ENCODE data around the gene UBE2U. TPM values are rescaled to one million over a fixed set of nuclear protein-coding genes. Genes with fewer than 3 reads are reported as not detected.
"Not testable (repeated sequence)": the region's sequence is repeated elsewhere in the genome, so short reads cannot be mapped to it uniquely, and the experiment has no call there.

UBE2U gene
- total RNA-seq, 6 experiments from 2014 or later = not detected

DNA sequence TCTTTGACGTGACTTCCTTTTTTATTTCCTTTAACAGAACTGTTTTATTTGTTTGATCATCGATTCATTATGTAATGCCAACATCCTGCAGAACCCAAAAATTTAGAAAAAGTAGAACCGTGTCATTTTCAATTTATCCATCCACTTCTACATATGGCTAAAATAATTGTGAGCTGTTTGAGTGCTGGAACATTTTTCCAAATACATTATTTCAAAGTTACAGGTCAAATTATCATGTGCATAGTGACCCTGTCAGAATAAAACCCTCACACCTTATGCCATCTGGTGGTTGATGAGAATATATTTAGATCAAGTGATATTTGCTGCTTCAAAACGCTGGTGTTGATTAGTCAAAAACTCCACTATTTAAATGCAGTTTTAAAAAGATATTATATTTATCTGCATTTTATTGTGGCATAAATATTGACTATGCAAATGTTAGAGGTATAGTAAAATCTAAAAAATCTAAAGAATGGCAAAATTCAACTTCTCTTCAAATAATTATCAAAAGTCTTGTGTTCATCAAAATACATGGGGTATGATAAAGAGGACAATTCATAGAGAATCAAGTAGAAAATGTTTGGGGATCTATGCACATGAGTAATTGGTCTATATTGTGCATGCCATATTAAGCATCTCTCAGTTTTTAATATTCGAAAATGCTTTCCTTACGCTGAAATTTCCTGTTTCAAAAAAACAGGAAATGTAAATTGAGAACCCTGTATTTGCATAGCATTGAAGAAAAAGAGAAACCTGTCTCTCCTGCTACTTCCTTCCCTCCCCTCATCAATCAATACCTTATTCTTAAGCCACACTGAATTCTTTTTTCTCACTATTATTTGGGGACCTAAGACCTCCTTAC is 39.7 kb downstream of the UBE2U start:
- TF ChIP-seq, protein P1, sequence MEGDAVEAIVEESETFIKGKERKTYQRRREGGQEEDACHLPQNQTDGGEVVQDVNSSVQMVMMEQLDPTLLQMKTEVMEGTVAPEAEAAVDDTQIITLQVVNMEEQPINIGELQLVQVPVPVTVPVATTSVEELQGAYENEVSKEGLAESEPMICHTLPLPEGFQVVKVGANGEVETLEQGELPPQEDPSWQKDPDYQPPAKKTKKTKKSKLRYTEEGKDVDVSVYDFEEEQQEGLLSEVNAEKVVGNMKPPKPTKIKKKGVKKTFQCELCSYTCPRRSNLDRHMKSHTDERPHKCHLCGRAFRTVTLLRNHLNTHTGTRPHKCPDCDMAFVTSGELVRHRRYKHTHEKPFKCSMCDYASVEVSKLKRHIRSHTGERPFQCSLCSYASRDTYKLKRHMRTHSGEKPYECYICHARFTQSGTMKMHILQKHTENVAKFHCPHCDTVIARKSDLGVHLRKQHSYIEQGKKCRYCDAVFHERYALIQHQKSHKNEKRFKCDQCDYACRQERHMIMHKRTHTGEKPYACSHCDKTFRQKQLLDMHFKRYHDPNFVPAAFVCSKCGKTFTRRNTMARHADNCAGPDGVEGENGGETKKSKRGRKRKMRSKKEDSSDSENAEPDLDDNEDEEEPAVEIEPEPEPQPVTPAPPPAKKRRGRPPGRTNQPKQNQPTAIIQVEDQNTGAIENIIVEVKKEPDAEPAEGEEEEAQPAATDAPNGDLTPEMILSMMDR (IDR thresholded peaks at IDR 0.05) = peak; percentile 86
- peaks cover 27% of the 10 kb centered on the region for H3K4me1 Mint-ChIP-seq (ENCODE audit: low read depth)
- no peaks in the 10 kb centered on the region for H3K9me3 Mint-ChIP-seq
- H3K27me3 Mint-ChIP-seq (ENCODE audit: insufficient read depth) = peaks cover 2% of the 10 kb centered on the region
- peak; percentile 45 for DNase-seq
- H3K36me3 Mint-ChIP-seq (ENCODE audit: low read depth) = no peaks in the 10 kb centered on the region
- no peak overlapping the region for H3K4me3 Mint-ChIP-seq
- H3K27ac Mint-ChIP-seq = no peak overlapping the region

DNA sequence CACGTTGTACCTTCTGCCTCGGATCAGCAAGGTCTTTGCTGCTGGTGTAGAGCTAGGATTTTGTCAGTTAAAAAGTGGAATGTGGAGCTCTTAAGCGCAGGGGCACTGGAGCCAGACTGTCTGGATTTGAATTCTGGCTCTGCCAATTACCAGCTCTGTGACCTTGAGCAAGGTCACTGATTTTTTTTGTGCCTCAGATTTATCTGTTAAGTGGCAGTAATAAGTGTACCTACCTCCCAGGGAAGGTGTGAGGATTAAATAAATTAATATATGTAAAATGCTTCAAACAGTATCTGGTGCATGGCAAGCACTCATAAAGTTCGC is 40.3 kb downstream of the UBE2U start:
- no peak overlapping the region for H3K27ac Mint-ChIP-seq
- no peak overlapping the region for H3K4me3 Mint-ChIP-seq
- peaks cover 27% of the 10 kb centered on the region for H3K4me1 Mint-ChIP-seq (ENCODE audit: low read depth)
- no peaks in the 10 kb centered on the region for H3K36me3 Mint-ChIP-seq (ENCODE audit: low read depth)
- H3K9me3 Mint-ChIP-seq = no peaks in the 10 kb centered on the region
- no peak for DNase-seq
- peaks cover 2% of the 10 kb centered on the region for H3K27me3 Mint-ChIP-seq (ENCODE audit: insufficient read depth)
- TF ChIP-seq, protein P1 (IDR thresholded peaks at IDR 0.05) = no peak

DNA sequence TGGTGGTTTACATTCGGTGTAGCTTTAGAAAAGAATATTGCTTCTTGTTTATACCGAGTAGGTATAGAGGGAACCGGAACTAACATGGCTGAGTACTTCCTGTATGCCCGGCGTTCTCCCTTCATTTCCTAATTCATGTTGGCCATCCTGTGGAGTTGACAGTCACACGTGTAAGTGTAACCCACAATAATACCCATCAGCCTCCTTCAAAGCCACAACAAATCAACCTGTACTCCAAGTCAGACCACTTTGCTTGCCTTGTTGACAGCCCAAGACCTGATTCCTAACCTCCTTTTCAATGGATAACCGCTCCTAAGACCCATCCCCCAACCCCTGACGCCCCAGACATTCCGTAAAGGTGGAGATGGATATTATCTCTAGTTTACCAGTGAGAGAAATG is 42.1 kb downstream of the UBE2U start:
- TF ChIP-seq, protein P1 (IDR thresholded peaks at IDR 0.05) = no peak
- H3K27ac Mint-ChIP-seq = no peak overlapping the region
- no peak overlapping the region for H3K4me3 Mint-ChIP-seq
- DNase-seq = no peak
- peaks cover 3% of the 10 kb centered on the region for H3K27me3 Mint-ChIP-seq (ENCODE audit: insufficient read depth)
- H3K9me3 Mint-ChIP-seq = no peaks in the 10 kb centered on the region
- no peaks in the 10 kb centered on the region for H3K36me3 Mint-ChIP-seq (ENCODE audit: low read depth)
- H3K4me1 Mint-ChIP-seq (ENCODE audit: low read depth) = peaks cover 27% of the 10 kb centered on the region

DNA sequence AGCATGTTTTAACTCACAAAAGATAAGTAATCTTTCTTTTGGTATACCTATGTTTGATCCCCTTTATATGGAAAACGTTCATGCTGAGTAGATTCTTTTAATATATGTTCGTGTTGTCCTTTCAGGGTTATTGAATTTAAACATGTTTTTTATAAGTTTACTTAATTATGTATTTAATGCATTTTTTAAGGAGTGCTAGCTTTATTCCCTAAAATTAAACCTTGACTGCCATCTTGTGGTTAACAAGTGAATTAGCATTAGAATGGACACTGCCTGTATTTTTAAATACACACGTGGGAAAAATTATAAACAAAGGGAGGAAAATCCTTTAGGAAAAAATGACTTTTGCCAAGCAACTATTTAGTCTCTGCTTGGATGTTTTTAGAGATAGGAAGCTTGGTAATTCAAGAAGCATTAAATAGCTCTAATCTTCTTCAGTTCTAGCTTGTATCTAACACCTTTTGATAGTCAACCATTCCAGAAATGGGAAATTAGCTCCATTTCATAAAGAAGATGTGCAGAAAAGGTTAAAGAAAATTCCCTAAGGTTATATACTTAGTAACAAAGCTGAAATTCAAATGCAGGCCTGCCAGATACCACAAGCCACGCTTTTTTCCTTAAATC is 43.0 kb downstream of the UBE2U start:
- peak; percentile 63 for DNase-seq

DNA sequence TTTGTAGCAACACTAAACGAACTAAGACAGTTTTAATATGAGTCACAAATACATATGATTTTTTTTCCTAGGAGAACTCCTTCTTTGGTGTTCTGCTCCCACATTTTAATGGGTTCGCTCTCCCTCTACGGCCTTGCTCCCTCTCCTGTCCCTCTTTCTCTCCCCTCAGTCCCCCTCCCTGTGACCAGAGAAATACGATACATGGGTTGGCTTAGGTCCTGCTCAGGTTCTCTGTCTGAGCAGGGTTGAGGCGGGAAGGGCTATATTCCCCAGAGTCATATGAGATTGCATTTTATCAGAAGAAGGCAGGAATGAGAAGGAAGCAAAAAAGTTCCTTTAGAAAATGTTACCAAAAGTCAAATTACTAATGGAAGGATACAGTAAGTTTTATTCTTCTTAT is 44.6 kb downstream of the UBE2U start:
- H3K4me1 Mint-ChIP-seq (ENCODE audit: low read depth) = peaks cover 8% of the 10 kb centered on the region
- H3K36me3 Mint-ChIP-seq (ENCODE audit: low read depth) = no peaks in the 10 kb centered on the region
- no peak overlapping the region for H3K27ac Mint-ChIP-seq
- H3K27me3 Mint-ChIP-seq (ENCODE audit: insufficient read depth) = peaks cover 11% of the 10 kb centered on the region
- TF ChIP-seq, protein P1 (IDR thresholded peaks at IDR 0.05) = no peak
- no peaks in the 10 kb centered on the region for H3K9me3 Mint-ChIP-seq
- H3K4me3 Mint-ChIP-seq = no peak overlapping the region
- no peak for DNase-seq

More for the DNA sequence above, 43.0 kb downstream of the UBE2U start:
- Mint-ChIP-seq H3K36me3 (ENCODE audit: low read depth) (no peaks in the 10 kb centered on the region), H3K27me3 (ENCODE audit: insufficient read depth) (peaks cover 4% of the 10 kb centered on the region), H3K9me3 (no peaks in the 10 kb centered on the region), H3K4me3 (no peak overlapping the region), H3K4me1 (ENCODE audit: low read depth) (peaks cover 20% of the 10 kb centered on the region), H3K27ac (no peak overlapping the region)
- TF ChIP-seq, protein P1 (IDR thresholded peaks at IDR 0.05) = peak; percentile 93

DNA sequence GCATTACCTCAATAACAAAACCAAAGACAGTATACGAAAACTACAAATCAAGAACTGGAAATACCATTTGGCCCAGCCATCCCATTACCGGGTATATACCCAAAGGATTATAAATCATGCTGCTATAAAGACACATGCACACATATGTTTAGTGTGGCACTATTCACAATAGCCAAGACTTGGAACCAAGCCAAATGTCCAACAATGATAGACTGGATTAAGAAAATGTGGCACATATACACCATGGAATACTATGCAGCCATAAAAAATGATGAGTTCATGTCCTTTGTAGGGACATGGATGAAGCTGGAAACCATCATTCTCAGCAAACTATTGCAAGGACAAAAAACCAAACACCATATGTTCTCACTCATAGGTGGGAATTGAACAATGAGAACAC is 47.0 kb downstream of the UBE2U start:
- not testable (repeated sequence) for H3K27ac Mint-ChIP-seq; DNase-seq; H3K36me3 Mint-ChIP-seq (ENCODE audit: low read depth); H3K4me1 Mint-ChIP-seq (ENCODE audit: low read depth); H3K9me3 Mint-ChIP-seq; H3K4me3 Mint-ChIP-seq
- peaks cover 26% of the 10 kb centered on the region for H3K27me3 Mint-ChIP-seq (ENCODE audit: insufficient read depth)

Measured in HFFc6 (cell line).